HK-2 (cell line): Measurements from ENCODE around the gene CARS2.
"Not testable (repeated sequence)": the region's sequence is repeated elsewhere in the genome, so short reads cannot be mapped to it uniquely, and the experiment has no call there.

Experiments
- DNase-seq: peaks from one replicate; pipeline ENCODE4 v3.0.0-alpha.2; 2018; ENCODE audit not compliant: unreplicated experiment

The CARS2 gene

DNA sequence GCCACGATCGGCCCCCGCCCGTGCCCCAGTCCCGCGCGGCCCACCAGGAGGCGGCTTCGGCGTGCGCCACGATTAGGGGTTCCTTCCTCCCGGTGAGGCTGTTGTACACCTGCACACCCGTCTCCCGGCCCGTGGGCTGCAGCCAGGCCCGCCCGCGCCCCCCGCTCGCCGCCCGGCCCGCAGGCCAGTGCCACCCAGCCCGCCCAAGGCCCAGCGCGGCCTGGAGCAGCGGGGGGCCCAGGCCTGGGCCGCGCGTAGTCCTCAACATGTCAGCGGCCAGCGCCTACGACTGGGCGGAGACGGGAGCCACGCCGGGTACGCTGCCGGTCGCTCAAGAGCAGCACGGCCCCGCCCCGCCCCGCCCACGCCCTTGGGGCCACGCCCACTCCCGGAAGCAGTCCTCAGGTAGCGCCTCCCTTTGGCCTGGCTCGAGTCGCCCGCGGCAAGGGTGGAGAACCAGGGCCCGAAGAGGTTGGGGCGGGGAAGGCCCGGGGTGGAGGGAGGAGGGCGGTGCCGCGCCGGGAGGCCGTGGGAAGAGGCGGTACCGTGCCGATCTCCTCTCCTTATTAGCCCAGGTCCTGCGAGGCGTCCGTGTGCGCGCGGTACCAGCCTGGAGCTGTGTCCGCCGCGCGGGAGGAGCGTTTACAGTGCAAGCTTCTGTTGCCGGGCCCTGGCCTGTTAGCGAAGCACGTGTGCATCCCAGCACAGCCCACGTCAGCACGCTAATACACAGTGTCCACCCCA is at the start of gene CARS2:
Gene CARS2, minus strand, starts transcription at position 291 of the 744 bp plus-strand sequence. Its CDS starts 23 bp downstream, at position 268.
- peak; percentile 96 for DNase-seq

DNA sequence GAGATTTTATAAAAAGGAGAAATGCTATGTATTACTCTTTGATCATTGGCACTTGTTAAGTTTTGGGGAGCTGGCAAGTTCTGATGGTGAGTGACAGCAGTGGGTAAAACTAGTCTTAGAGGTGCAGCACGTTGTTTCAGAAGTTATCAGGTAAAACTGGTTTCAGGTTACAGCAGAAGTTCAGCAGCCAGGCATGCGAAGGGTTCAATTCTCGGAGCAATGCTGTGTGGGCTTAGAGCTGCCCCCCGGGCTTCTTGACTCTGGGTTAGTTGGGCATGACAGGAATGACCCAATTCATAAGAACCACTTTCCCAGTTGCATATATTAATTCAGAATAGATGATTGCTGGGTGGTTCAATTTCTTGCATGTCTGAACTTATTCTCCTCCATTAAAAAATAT is 42.4 kb upstream of the CARS2 start:
- DNase-seq = no peak

DNA sequence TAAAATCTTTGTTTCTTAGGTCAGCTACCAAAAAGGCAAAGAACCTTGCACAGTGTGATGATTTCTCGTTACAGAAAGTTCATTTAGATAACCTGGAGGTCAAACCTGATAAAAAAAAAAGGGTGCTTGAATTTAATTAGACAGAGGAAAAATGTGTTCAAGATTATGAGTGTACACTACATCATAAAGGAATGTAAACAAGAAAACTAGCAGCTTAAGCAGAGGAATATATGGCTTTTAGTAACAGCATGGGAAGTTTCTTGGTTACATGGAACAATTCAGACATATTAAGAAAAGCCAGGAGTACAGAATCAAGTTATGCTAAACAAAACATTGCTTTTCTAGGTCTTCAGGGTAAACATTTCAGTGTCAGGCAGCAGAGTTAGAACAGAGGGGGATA is 40.5 kb upstream of the CARS2 start:
- DNase-seq = no peak

GRCh38 chr13:110743687-110744086 is 37.8 kb upstream of the CARS2 start:
- DNase-seq = no peak

- DNase-seq = no peak
Measured at GRCh38 chr13:110737555-110737954, 31.6 kb upstream of the CARS2 start.

DNA sequence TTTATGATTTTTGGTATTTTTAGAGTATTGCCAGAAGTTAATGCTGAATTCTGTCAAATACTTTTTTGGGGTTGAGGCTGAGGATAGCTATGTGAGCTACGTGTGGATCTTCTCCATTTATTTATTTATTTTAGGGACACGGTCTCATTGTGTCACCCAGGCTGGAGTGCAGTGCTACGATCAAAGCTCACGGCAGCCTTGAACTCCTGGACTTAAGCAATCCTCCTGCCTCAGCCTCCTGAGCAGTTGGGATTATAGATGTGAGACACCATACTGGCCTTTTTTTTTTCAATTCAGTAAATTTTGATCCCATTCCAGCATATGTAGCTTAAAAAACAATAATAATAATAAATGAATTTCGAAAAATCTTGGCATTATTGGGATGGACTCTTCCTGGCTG is 28.6 kb upstream of the CARS2 start:
- no peak for DNase-seq

DNA sequence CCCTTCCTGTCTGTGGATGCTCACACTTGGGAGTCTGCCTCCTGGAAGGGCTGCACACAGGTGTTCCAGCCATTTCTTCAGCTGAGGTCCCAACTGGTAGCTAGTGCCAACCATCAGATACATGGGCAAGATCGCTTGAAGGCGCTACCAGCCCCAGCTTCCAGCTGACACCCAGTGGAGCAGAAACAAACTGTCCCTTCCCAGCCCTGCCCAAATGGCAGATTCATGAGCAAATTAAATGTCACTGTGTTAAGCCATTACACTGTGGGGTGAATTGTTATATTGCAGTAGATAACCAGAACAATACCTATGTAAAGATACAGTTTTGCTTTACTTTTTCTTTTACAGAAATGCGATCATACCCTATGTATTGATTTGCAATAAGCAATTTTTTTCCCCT is 25.2 kb upstream of the CARS2 start:
- no peak for DNase-seq

DNA sequence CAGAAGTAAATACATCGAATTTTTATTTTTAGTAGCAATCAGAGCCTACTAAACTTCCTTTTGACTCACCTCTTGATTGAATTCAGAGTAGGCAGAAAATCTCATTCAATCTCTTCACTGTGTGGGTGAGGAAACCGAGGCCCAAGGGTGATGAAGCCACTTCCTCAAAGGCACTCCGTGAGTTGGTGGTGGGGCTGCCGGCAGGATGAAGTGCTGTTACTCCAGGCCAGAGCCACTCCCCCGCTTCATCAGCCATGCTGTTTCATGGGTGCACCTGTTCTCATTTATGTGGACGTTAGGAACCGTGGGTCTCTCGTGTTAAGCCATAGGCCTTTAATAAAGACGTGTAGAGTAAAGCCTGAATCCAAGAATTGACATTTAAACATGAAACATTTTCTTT is 20.8 kb upstream of the CARS2 start:
- DNase-seq = no peak

- DNase-seq = not testable (repeated sequence)
Measured at GRCh38 chr13:110726153-110726552, 20.2 kb upstream of the CARS2 start.

GRCh38 chr13:110723598-110723997 is 17.7 kb upstream of the CARS2 start:
- DNase-seq = no peak

DNA sequence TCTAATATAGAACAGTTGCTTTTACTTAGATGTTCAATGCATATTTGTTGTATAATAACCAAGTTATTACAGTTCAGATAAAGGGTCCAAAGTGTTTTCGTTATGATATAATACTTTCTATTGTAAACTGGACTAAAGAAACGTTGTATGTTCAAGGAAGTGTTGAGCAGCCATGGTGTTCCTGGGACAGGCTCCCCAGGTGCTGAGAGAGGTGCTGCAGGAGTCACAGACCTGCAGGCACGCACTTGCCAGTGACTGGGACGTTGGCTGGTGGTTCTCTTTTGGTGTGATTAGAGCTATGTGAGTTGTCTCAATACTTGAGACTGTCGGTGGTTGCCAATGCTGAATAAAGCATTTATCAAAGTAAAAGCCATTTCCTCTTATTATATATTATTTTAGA is 17.1 kb upstream of the CARS2 start:
- no peak for DNase-seq

DNA sequence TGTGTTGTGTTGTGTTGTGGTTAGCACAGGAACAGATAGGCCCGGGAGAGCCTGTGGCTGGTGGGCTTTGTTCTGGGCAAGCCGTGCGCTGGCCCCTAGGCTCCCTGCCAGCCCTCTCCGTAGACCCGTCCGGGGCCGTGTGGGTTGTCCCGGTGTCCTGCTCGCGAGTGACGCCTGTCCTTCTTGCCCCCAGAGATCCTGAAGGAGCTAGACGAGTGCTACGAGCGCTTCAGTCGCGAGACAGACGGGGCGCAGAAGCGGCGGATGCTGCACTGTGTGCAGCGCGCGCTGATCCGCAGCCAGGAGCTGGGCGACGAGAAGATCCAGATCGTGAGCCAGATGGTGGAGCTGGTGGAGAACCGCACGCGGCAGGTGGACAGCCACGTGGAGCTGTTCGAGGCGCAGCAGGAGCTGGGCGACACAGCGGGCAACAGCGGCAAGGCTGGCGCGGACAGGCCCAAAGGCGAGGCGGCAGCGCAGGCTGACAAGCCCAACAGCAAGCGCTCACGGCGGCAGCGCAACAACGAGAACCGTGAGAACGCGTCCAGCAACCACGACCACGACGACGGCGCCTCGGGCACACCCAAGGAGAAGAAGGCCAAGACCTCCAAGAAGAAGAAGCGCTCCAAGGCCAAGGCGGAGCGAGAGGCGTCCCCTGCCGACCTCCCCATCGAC is 13.3 kb upstream of the CARS2 start:
- no peak for DNase-seq

- peak; percentile 21 for DNase-seq
Measured at GRCh38 chr13:110716247-110716515, 10.3 kb upstream of the CARS2 start.

- DNase-seq = peak; percentile 93
Measured at GRCh38 chr13:110715395-110716246, 9.7 kb upstream of the CARS2 start.

GRCh38 chr13:110714797-110715394 is 9.0 kb upstream of the CARS2 start:
- no peak for DNase-seq

GRCh38 chr13:110713981-110714796 is 8.3 kb upstream of the CARS2 start:
- DNase-seq = peak; percentile 40

- DNase-seq = no peak
Measured at GRCh38 chr13:110713642-110713952, 7.7 kb upstream of the CARS2 start, which contains the start of gene ING1. Gene ING1, plus strand, starts transcription at chr13:110713700. Its CDS starts 450 bp downstream, at chr13:110714150.

GRCh38 chr13:110712849-110713641 is 7.1 kb upstream of the CARS2 start:
- peak; percentile 97 for DNase-seq

GRCh38 chr13:110712081-110712848 is 6.3 kb upstream of the CARS2 start:
- DNase-seq = peak; percentile 81
